HG03521 (cell line): Measurements from ENCODE around the gene LST1.

ENCODE experiments used
- ATAC-seq: cut with Tn5 transposase; IDR thresholded peaks from one replicate; pipeline ENCODE4 v1.9.1; 2021; ENCODE audit warnings: mild to moderate bottlenecking, moderate library complexity; ENCODE audit not compliant: unreplicated experiment

LST1 gene

DNA sequence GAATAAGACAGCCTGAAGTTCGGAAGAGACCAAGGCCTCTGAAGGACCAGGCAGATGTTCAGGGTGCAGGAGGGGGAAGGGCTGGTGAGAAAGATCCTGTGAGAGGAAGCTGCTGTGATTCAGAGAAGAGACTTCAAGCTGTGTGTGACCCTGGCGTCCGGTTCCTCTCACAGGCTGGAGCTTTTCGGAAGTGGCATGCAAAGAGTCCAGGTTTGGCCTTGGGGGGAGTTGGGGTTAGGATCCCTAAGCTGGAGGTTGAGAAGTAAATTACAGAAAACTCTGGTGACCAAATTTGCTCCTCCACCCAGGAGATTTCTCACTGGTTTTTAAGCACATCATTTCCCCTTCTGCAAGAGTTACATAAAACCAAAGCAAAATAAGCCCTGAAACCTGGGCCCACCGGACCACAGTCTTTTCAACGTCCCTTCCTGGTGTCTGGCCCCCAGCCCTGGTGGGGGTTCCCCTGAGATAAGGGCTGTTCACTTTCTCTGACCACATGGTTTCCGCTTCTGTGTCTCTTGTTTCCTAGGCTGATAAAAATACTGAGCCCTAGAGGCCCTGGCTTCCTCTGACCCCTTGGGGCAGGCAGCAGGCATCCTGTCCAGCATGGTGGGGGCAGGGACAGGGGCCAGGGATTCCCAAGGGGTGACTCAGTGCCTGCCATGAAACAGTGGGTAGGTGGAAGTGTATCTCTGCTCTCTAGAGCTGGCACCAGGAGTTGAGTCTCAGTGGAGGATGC, 25.9 kb upstream of the LST1 start:
- peak; percentile 49 for ATAC-seq

DNA sequence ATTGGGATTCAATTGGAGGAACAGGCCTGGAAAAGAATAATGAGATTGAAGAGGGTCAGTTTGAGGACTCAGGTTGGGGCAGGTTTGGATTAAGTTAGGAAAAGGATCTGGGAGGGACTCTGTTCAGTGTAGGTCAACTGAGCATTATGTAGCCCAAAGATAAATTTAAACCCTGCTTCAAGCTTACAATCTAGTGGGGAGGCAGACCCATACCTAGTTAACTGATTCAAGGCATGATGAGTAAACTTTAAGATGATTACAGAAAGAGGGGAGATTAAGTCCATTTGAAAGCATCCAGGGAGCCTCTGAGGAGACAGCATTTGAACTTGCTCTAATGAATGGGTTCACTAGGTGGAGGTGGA, 25.4 kb upstream of the LST1 start:
- no peak for ATAC-seq

DNA sequence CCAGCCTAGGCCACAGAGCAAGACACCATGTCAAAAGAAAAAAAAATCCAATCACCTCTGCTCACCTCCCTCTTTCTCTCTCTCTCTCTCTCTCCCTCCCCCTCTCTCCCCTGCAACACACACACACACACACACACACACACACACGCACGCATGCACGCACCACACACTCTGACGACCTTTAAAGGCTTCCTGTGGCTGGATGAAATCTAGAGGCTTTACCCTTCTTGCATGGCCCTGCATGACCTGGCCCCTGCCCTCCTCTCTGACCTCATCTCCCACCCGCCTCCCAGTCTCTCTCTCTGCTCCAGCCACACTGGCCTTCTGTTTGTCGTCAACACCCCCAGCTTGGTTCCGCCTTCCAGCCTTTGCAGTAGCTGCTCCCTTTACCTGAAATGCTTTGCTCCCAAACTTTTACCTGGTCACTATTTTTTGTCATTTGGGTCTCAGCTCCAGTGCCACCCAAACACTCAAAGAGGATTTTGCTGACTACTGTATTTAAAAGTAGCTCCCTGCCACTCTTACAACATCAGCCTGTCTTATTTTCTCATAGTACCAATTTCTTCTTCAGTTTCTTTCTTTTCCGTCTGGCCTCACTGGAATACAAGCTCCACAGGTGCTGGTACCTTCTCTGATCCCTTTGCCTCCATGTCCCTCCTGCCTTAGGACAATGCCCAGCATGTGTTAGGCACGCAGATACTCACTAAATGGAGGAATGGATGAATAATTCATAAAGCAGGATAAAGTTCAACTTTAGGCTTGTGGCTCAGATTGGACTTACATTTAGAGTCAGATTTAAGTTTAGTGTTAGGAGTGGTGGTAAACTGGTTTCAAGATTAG, 18.3 kb upstream of the LST1 start:
- ATAC-seq: no peak

- peak; percentile 55 for ATAC-seq
These were observed 17.5 kb upstream of the LST1 start for GRCh38 chr6:31568537-31568961.

- ATAC-seq: no peak
These were observed 16.1 kb upstream of the LST1 start for GRCh38 chr6:31569861-31570536.

- ATAC-seq: peak; percentile 37
These were observed 13.8 kb upstream of the LST1 start, which contains the start of gene LTA for GRCh38 chr6:31572041-31572911. TSS of gene LTA (plus strand) at chr6:31572289. CDS start at chr6:31572743, 454 bp downstream.

- no peak for ATAC-seq
These were observed 12.6 kb upstream of the LST1 start for GRCh38 chr6:31573239-31574105.

DNA sequence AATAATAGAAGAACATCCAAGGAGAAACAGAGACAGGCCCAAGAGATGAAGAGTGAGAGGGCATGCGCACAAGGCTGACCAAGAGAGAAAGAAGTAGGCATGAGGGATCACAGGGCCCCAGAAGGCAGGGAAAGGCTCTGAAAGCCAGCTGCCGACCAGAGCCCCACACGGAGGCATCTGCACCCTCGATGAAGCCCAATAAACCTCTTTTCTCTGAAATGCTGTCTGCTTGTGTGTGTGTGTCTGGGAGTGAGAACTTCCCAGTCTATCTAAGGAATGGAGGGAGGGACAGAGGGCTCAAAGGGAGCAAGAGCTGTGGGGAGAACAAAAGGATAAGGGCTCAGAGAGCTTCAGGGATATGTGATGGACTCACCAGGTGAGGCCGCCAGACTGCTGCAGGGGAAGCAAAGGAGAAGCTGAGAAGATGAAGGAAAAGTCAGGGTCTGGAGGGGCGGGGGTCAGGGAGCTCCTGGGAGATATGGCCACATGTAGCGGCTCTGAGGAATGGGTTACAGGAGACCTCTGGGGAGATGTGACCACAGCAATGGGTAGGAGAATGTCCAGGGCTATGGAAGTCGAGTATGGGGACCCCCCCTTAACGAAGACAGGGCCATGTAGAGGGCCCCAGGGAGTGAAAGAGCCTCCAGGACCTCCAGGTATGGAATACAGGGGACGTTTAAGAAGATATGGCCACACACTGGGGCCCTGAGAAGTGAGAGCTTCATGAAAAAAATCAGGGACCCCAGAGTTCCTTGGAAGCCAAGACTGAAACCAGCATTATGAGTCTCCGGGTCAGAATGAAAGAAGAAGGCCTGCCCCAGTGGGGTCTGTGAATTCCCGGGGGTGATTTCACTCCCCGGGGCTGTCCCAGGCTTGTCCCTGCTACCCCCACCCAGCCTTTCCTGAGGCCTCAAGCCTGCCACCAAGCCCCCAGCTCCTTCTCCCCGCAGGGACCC, 11.7 kb upstream of the LST1 start:
- ATAC-seq: no peak

DNA sequence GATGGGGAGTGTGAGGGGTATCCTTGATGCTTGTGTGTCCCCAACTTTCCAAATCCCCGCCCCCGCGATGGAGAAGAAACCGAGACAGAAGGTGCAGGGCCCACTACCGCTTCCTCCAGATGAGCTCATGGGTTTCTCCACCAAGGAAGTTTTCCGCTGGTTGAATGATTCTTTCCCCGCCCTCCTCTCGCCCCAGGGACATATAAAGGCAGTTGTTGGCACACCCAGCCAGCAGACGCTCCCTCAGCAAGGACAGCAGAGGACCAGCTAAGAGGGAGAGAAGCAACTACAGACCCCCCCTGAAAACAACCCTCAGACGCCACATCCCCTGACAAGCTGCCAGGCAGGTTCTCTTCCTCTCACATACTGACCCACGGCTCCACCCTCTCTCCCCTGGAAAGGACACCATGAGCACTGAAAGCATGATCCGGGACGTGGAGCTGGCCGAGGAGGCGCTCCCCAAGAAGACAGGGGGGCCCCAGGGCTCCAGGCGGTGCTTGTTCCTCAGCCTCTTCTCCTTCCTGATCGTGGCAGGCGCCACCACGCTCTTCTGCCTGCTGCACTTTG, 10.7 kb upstream of the LST1 start, which contains the start of gene TNF:
TSS of gene TNF (plus strand) at position 231 of the 567 bp plus-strand sequence. CDS start at position 408, 177 bp downstream.
- no peak for ATAC-seq

GRCh38 chr6:31575952-31576685, 10.0 kb upstream of the LST1 start:
- ATAC-seq: no peak

DNA sequence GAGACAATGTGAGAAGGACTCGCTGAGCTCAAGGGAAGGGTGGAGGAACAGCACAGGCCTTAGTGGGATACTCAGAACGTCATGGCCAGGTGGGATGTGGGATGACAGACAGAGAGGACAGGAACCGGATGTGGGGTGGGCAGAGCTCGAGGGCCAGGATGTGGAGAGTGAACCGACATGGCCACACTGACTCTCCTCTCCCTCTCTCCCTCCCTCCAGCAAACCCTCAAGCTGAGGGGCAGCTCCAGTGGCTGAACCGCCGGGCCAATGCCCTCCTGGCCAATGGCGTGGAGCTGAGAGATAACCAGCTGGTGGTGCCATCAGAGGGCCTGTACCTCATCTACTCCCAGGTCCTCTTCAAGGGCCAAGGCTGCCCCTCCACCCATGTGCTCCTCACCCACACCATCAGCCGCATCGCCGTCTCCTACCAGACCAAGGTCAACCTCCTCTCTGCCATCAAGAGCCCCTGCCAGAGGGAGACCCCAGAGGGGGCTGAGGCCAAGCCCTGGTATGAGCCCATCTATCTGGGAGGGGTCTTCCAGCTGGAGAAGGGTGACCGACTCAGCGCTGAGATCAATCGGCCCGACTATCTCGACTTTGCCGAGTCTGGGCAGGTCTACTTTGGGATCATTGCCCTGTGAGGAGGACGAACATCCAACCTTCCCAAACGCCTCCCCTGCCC, 9.0 kb upstream of the LST1 start:
- no peak for ATAC-seq

- no peak for ATAC-seq
These were observed 8.5 kb upstream of the LST1 start for GRCh38 chr6:31577579-31577966.

GRCh38 chr6:31578184-31579118, 7.6 kb upstream of the LST1 start:
- no peak for ATAC-seq

DNA sequence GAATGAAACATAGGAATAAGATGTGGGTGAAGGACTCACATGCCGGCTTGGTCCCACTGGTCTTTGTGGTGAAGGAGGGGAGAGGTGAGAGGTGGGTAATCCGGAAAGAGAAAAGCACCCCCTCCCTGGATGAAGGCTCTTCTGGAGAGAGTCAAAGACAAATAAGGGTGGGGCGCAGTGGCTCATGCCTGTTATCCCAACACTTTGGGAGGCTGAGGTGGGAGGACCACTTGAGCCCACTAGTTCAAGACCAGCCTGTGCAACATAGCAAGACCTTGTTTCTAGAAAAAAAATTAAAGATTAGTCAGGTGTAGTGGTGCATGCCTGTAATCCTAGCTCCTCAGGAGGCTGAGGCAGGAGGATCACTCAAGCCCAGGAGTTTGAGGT, 7.0 kb upstream of the LST1 start:
- no peak for ATAC-seq

- ATAC-seq: no peak
These were observed 6.3 kb upstream of the LST1 start for GRCh38 chr6:31579546-31580437.
